ENCODE measurements around the gene ZNF775. TPM values are rescaled to one million over a fixed set of nuclear protein-coding genes. Genes with fewer than 3 reads are reported as not detected.

ZNF775 gene
- total and polyA plus RNA-seq, 2 of the 13 experiments (the other 11 are each of a cell fraction or from before 2014, with no cell fraction given): 3.1 to 3.2 TPM

GRCh38 chr7:150415161-150416153 is 36.3 kb downstream of the ZNF775 start (continued):
- TF ChIP-seq MBNL3 (CRISPR knock-in tag; conservative IDR thresholded peaks at IDR 0.05) (no peak), PLSCR1 (CRISPR knock-in tag; IDR thresholded peaks at IDR 0.05; ENCODE audit: borderline replicate concordance) (no peak), ZNF775 (CRISPR knock-in tag; IDR thresholded peaks at IDR 0.05; ENCODE audit: borderline replicate concordance) (no peak), HIVEP1 (CRISPR knock-in tag; IDR thresholded peaks at IDR 0.05) (no peak), ZNF501 (CRISPR knock-in tag; IDR thresholded peaks at IDR 0.05) (no peak; the same call in 1 of the 2 replicates), HNF1B (CRISPR knock-in tag; IDR thresholded peaks at IDR 0.05) (peak; percentile 49; the same call in 1 of the 2 replicates), ZFP90 (CRISPR knock-in tag; IDR thresholded peaks at IDR 0.05; ENCODE audit: borderline replicate concordance) (no peak), FOXO4 (CRISPR knock-in tag; conservative IDR thresholded peaks at IDR 0.05) (no peak), ZNF331 (CRISPR knock-in tag; IDR thresholded peaks at IDR 0.05) (peak; percentile 85), ZNF20 (CRISPR knock-in tag; IDR thresholded peaks at IDR 0.05) (no peak), ZNF766 (CRISPR knock-in tag; IDR thresholded peaks at IDR 0.05; ENCODE audit: borderline replicate concordance) (no peak), ZNF234 (CRISPR knock-in tag; conservative IDR thresholded peaks at IDR 0.05) (no peak), PHF20 (CRISPR knock-in tag; IDR thresholded peaks at IDR 0.05) (no peak; the same call in 1 of the 2 replicates), FOSL1 (CRISPR knock-in tag; IDR thresholded peaks at IDR 0.05; ENCODE audit: borderline replicate concordance) (no peak), GTF3A (CRISPR knock-in tag; conservative IDR thresholded peaks at IDR 0.05) (no peak), MIXL1 (CRISPR knock-in tag; IDR thresholded peaks at IDR 0.05) (peak; percentile 67; the same call in 1 of the 2 replicates), ZBTB20 (CRISPR knock-in tag; IDR thresholded peaks at IDR 0.05; ENCODE audit: borderline replicate concordance, low read depth) (no peak), TEAD2 (CRISPR knock-in tag; IDR thresholded peaks at IDR 0.05) (no peak), PTBP1 (IDR thresholded peaks at IDR 0.05; ENCODE audit: low read depth, low read length, poor library complexity, severe bottlenecking) (no peak), ZBTB8A (CRISPR knock-in tag; IDR thresholded peaks at IDR 0.05; ENCODE audit: borderline replicate concordance, low read depth) (no peak), MLXIP (CRISPR knock-in tag; IDR thresholded peaks at IDR 0.05; ENCODE audit: borderline replicate concordance) (no peak)
